DND-41 (cell line): Measurements from ENCODE around the gene NBEA.

Experiments
- CTCF ChIP-seq: IDR thresholded peaks from 2 replicates; pipeline ENCODE4 v1.5.1; 2012; ENCODE audit warnings: borderline replicate concordance, low read length, moderate library complexity, mild to moderate bottlenecking; ENCODE audit not compliant: poor library complexity, severe bottlenecking; ENCODE audit errors: extremely low read depth
- EZH2 ChIP-seq: IDR thresholded peaks from 3 replicates; pipeline ENCODE4 v1.6.1; 2012; ENCODE audit warnings: borderline replicate concordance, low read depth, mild to moderate bottlenecking, moderate library complexity, low read length, inconsistent platforms; ENCODE audit not compliant: severe bottlenecking

GRCh38 chr13:35549481-35549880, 607.4 kb downstream of the NBEA start:
- no peak for TF ChIP-seq CTCF
- no peak for TF ChIP-seq EZH2
